Loucy (cell line): ENCODE measurements around the gene KCNIP3.

ENCODE experiments used
- H2AFZ ChIP-seq: fragments of 200-600 bp; sonication (generic); 2 replicates; pipeline ENCODE4 v1.6.0; 2016; ENCODE audit warnings: antibody characterized with exemption, mild to moderate bottlenecking, low read length, moderate library complexity
- H3F3A ChIP-seq: fragments of 200-600 bp; 2 replicates; pipeline ENCODE4 v1.6.0; 2016; ENCODE audit warnings: antibody characterized with exemption, low read depth, mild to moderate bottlenecking
- H3K27me3 ChIP-seq: fragments of 200-600 bp; sonication (generic); 2 replicates; pipeline ENCODE4 v1.6.1; 2014; ENCODE audit warnings: low read length, mild to moderate bottlenecking; ENCODE audit not compliant: insufficient read depth, poor library complexity, severe bottlenecking
- H3K36me3 ChIP-seq: fragments of 200-600 bp; sonication (generic); 2 replicates; pipeline ENCODE4 v1.6.1; 2016; ENCODE audit warnings: low read length; ENCODE audit not compliant: insufficient read depth
- H3K4me1 ChIP-seq: fragments of 200-600 bp; sonication (generic); 2 replicates; pipeline ENCODE4 v1.5.1; 2014; ENCODE audit warnings: low read length, mild to moderate bottlenecking; ENCODE audit not compliant: insufficient read depth, poor library complexity, severe bottlenecking
- H3K4me2 ChIP-seq: fragments of 200-600 bp; sonication (generic); 2 replicates; pipeline ENCODE4 v1.6.0; 2014; ENCODE audit warnings: antibody characterized with exemption, low read length, low read depth, mild to moderate bottlenecking; ENCODE audit not compliant: poor library complexity, severe bottlenecking
- H3K4me3 ChIP-seq: fragments of 200-600 bp; sonication (generic); 2 replicates; pipeline ENCODE4 v1.5.1; 2014; ENCODE audit warnings: low read length, mild to moderate bottlenecking, mixed read lengths; ENCODE audit not compliant: poor library complexity, severe bottlenecking
- H3K79me2 ChIP-seq: fragments of 200-600 bp; sonication (generic); 2 replicates; pipeline ENCODE4 v1.6.1; 2014; ENCODE audit warnings: low read length; ENCODE audit not compliant: insufficient read depth
- H3K9ac ChIP-seq: fragments of 200-600 bp; sonication (generic); 2 replicates; pipeline ENCODE4 v1.6.0; 2014; ENCODE audit warnings: mild to moderate bottlenecking, low read depth, low read length, moderate library complexity; ENCODE audit not compliant: poor library complexity, severe bottlenecking
- H3K9me2 ChIP-seq: fragments of 200-600 bp; sonication (generic); replicated peaks from 2 replicates; pipeline ENCODE4 v1.6.1; 2016; ENCODE audit warnings: low read depth, low read length, mixed read lengths
- H3K9me3 ChIP-seq: fragments of 200-600 bp; sonication (generic); 2 replicates; pipeline ENCODE4 v1.6.1; 2014; ENCODE audit warnings: mild to moderate bottlenecking, antibody characterized with exemption, low read length, low read depth; ENCODE audit not compliant: insufficient read depth
- H4K20me1 ChIP-seq: fragments of 200-600 bp; sonication (generic); 2 replicates; pipeline ENCODE4 v1.6.0; 2014; ENCODE audit warnings: antibody characterized with exemption, low read length, mild to moderate bottlenecking; ENCODE audit not compliant: insufficient read depth, poor library complexity, severe bottlenecking
- EZH2phosphoT487 ChIP-seq: fragments of 200-600 bp; IDR thresholded peaks from 2 replicates; pipeline ENCODE4 v1.6.1; 2018; ENCODE audit warnings: antibody characterized with exemption, mild to moderate bottlenecking, moderate library complexity, borderline replicate concordance
- TF ChIP-seq, protein P1 (sequence below): fragments of 200-600 bp; sonication (generic); conservative IDR thresholded peaks from 2 replicates; pipeline ENCODE4 v1.5.1; 2014; ENCODE audit warnings: mild to moderate bottlenecking, antibody characterized with exemption, low read length

KCNIP3 gene

DNA sequence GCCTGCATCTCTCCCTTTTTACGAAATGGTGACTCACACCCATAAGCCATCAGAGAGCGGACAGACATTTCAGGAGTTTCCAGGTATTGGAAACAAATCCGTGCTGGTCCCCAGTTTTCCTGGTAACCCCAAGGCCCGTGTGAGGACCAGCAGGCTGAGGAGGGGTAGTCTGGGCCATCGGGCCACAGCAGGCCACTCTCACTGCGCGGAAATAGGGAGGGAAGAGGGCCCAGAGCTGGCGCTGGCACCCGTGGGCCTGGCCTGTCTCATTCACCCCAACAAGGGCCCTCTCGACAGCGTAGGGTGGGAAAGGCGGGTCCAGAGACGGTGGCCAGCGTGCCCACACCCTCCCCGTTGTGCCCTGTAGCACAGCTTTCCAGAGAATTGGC is 91.7 kb downstream of the KCNIP3 start:
- Histone ChIP-seq H3K4me1 (no peaks in the 10 kb centered on the region), H2AFZ (peak overlapping the region; percentile 83), H3K4me3 (no peak overlapping the region), H3K9me3 (no peaks in the 10 kb centered on the region), H3K27me3 (no peaks in the 10 kb centered on the region), H3F3A (no peaks in the 10 kb centered on the region), H3K9me2 (no peaks in the 10 kb centered on the region), H3K4me2 (no peak overlapping the region), H4K20me1 (no peaks in the 10 kb centered on the region), H3K36me3 (no peaks in the 10 kb centered on the region), H3K79me2 (no peaks in the 10 kb centered on the region), H3K9ac (no peak overlapping the region)
- TF ChIP-seq EZH2phosphoT487 = no peak
- TF ChIP-seq, protein P1, sequence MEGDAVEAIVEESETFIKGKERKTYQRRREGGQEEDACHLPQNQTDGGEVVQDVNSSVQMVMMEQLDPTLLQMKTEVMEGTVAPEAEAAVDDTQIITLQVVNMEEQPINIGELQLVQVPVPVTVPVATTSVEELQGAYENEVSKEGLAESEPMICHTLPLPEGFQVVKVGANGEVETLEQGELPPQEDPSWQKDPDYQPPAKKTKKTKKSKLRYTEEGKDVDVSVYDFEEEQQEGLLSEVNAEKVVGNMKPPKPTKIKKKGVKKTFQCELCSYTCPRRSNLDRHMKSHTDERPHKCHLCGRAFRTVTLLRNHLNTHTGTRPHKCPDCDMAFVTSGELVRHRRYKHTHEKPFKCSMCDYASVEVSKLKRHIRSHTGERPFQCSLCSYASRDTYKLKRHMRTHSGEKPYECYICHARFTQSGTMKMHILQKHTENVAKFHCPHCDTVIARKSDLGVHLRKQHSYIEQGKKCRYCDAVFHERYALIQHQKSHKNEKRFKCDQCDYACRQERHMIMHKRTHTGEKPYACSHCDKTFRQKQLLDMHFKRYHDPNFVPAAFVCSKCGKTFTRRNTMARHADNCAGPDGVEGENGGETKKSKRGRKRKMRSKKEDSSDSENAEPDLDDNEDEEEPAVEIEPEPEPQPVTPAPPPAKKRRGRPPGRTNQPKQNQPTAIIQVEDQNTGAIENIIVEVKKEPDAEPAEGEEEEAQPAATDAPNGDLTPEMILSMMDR = no peak

DNA sequence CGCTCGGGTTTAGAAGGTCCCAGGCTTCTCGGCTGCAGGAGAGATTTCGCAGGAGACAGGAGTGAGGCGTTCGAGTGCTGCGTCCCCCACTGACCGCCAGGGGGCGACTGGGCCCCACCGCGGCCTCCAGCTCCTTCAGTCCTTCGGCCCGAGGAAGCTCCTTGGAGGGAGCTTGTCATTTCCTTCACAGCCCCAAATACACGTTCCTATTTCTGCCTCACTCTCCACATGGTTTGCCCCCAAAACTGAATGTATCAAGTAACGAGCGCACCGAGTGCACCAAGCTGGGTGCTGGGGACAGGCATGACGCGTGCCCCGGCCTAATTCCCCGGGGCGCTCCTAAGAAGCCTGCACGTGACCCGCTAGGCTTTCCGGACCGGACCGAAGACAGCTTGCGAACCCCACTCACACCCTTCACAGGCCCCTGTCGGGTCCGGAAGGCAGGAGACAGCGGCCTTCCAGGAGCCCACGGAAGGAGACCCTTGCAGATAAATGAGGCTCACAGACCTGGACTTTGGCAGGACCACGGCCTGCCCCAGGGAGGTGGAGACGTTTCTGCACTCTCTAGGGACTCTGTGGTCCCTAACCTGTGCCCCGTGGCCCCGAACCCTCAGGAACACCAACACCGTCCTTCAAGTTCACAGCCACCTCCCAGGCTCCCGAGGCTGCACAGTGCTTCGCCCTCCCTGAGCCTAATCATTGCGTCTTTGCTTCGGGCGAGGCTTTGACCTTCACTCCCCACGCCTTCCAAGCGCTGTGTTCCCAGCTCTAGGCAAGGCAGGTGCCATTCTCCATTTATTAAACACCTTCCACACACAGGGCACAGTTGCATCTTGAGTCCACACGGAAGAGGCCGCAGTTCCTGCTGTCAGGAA is 92.3 kb downstream of the KCNIP3 start:
- no peaks in the 10 kb centered on the region for H3K27me3 ChIP-seq
- TF ChIP-seq, protein P1 = peak; percentile 90
- TF ChIP-seq EZH2phosphoT487 = no peak
- no peaks in the 10 kb centered on the region for H3K79me2 ChIP-seq
- H3F3A ChIP-seq = no peaks in the 10 kb centered on the region
- no peak overlapping the region for H3K4me2 ChIP-seq
- H2AFZ ChIP-seq = peak overlapping the region; percentile 83
- no peaks in the 10 kb centered on the region for H3K9me2 ChIP-seq
- no peaks in the 10 kb centered on the region for H3K4me1 ChIP-seq
- H4K20me1 ChIP-seq = no peaks in the 10 kb centered on the region
- H3K36me3 ChIP-seq = no peaks in the 10 kb centered on the region
- H3K4me3 ChIP-seq = no peak overlapping the region
- H3K9ac ChIP-seq = no peak overlapping the region
- no peaks in the 10 kb centered on the region for H3K9me3 ChIP-seq

DNA sequence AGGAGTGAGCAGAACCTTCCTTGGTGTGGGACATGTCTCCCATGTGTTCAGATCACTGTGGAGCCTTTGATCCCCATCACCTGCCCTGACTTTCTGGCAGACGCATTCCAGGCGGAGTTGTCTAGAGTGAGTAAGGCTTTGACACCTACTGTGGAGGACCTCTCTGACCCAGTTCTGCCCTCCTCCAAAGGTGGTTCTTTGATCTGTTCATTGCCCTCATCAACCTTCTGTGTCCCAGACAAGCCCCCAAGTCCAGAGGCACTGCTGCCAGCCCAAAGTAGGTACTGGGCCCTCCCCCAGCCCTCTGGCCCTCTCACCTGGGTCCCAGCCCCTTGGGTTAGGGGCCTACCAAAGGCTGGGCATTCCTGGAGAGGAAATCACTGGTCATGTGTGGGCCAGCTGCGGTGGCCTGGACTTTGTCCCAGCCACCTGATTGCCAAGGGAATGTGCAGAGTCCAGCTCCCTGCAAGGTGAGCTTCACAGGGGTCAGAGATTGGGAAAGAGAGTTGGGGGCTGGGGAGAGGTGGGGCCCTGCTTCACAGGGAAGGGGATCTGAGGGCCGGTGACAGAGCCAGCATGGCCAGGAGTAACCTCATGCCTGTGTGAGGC is 93.2 kb downstream of the KCNIP3 start:
- no peak overlapping the region for H2AFZ ChIP-seq
- H3K4me2 ChIP-seq = no peak overlapping the region
- no peaks in the 10 kb centered on the region for H3F3A ChIP-seq
- TF ChIP-seq, protein P1 = no peak
- TF ChIP-seq EZH2phosphoT487 = no peak
- H3K79me2 ChIP-seq = no peaks in the 10 kb centered on the region
- no peaks in the 10 kb centered on the region for H3K9me3 ChIP-seq
- H4K20me1 ChIP-seq = no peaks in the 10 kb centered on the region
- no peak overlapping the region for H3K9ac ChIP-seq
- H3K4me3 ChIP-seq = no peak overlapping the region
- H3K9me2 ChIP-seq = no peaks in the 10 kb centered on the region
- H3K4me1 ChIP-seq = no peaks in the 10 kb centered on the region
- H3K36me3 ChIP-seq = no peaks in the 10 kb centered on the region
- H3K27me3 ChIP-seq = no peaks in the 10 kb centered on the region
